Body of pancreas (tissue), 4 donors: Measurements from ENCODE around the gene TMEM109.

ENCODE experiments used
- POLR2A ChIP-seq, 3 donors: fragments of 450-650 bp; IDR thresholded peaks; one replicate each; pipeline ENCODE4 v1.6.1; 2016; ENCODE audit warnings: antibody characterized with exemption in 3 of 3, mild to moderate bottlenecking in 2 of 3
- TF ChIP-seq, protein P1 (sequence below), 7 experiments: fragments of 450-650 bp in 4 of 7; fragments of 200-600 bp in 3 of 7; sonication (generic) in 3 of 7; IDR thresholded peaks; one replicate each; pipeline ENCODE4 v1.5.1; 2016 to 2019; ENCODE audit warnings: antibody characterized with exemption in 7 of 7

DNA sequence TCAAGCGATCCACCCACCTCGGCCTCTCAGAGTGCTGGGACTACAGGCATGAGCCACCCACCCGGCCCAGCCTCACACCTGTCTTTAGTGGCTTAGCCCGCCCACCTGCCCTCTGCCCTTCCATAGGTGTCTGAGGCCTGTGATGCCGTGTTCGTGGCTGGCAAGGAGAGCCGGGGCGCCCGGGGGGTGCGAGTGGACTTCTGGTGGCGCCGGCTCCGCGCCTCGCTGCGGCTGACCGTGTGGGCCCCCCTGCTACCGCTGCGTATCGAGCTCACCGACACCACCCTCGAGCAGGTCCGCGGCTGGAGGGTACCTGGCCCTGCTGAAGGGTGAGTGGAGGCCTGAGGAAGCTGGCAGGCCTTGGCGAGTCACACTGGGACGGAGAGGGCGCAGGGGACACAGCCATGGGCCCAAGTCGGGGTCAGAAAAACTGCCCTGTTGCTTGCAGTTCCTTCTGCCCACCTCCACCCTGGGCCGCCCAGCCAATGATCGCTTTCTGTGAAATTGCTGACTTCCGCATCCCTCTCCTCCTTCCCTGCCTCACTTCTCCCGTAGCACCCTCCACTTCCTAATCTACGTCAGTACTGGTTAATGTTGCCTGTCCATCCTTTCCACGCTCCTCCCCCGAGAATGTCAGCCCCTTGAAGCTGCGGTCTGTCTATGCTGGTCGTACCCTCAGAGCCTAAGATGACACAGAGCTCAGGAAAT lies 19.6 kb downstream of the TMEM109 start:
- TF ChIP-seq, protein P1, sequence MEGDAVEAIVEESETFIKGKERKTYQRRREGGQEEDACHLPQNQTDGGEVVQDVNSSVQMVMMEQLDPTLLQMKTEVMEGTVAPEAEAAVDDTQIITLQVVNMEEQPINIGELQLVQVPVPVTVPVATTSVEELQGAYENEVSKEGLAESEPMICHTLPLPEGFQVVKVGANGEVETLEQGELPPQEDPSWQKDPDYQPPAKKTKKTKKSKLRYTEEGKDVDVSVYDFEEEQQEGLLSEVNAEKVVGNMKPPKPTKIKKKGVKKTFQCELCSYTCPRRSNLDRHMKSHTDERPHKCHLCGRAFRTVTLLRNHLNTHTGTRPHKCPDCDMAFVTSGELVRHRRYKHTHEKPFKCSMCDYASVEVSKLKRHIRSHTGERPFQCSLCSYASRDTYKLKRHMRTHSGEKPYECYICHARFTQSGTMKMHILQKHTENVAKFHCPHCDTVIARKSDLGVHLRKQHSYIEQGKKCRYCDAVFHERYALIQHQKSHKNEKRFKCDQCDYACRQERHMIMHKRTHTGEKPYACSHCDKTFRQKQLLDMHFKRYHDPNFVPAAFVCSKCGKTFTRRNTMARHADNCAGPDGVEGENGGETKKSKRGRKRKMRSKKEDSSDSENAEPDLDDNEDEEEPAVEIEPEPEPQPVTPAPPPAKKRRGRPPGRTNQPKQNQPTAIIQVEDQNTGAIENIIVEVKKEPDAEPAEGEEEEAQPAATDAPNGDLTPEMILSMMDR (IDR thresholded peaks at IDR 0.05), result no peak
- TF ChIP-seq POLR2A (IDR thresholded peaks at IDR 0.05), result no peak
